ENCODE measurements around the gene PPP1R16B.

Gene PPP1R16B

DNA sequence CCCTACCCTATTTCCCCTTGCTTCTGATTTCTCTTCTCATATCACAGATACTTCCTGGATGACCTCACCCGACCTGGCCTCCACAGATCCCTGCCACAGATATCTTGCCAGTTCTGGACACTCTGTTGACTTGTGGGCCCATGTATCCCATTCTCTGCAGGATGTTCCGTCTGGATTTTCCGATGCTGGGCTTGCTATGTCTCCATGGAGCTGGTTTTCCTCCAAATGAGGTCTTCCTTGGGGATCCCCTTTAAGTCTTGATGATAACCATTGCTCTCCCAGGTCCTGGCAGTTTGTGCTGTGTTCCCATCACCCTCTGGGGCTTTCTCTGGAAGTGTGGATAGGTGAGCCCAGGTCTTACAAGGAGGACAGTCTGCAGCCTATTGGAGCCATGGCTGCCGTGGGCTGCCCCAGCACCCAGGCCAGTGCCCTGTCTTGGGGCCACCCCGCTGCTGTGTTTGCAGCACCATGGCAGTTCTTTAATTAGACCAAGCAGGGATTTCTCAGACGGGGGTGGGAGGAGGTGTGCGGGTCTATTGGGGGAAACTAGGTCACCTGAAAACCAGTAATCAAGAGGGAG, 23.9 kb downstream of the PPP1R16B start:
- Mint-ChIP-seq H3K36me3 (peaks cover 97% of the 10 kb centered on the region), H3K4me3 (no peak overlapping the region), H3K4me1 (peaks cover 89% of the 10 kb centered on the region), H3K27ac (peak overlapping the region; percentile 90), H3K9me3 (no peaks in the 10 kb centered on the region)
- ATAC-seq, result no peak
- DNase-seq (ENCODE audit: low spot score in 2 of 2), result no peak

- no peak overlapping the region for H3K4me3 Mint-ChIP-seq
- H3K27ac Mint-ChIP-seq, result peak overlapping the region; percentile 90
- ATAC-seq (no peak), DNase-seq (ENCODE audit: low spot score in 2 of 2) (no peak)
- no peaks in the 10 kb centered on the region for H3K9me3 Mint-ChIP-seq
- H3K36me3 Mint-ChIP-seq, result peaks cover 94% of the 10 kb centered on the region
- H3K4me1 Mint-ChIP-seq, result peaks cover 82% of the 10 kb centered on the region
Observed at GRCh38 chr20:38830356-38830755, 24.9 kb downstream of the PPP1R16B start.

- Mint-ChIP-seq H3K36me3 (peaks cover 93% of the 10 kb centered on the region), H3K9me3 (no peaks in the 10 kb centered on the region), H3K4me3 (no peak overlapping the region), H3K4me1 (peaks cover 74% of the 10 kb centered on the region), H3K27ac (peak overlapping the region; percentile 90)
- ATAC-seq (no peak), DNase-seq (ENCODE audit: low spot score in 2 of 2) (no peak)
Observed at GRCh38 chr20:38831049-38831691, 25.7 kb downstream of the PPP1R16B start.

GRCh38 chr20:38831995-38832620, 26.6 kb downstream of the PPP1R16B start:
- Mint-ChIP-seq H3K9me3 (no peaks in the 10 kb centered on the region), H3K4me1 (peaks cover 67% of the 10 kb centered on the region), H3K36me3 (peaks cover 93% of the 10 kb centered on the region), H3K27ac (peak overlapping the region; percentile 90), H3K4me3 (peak overlapping the region; percentile 6)
- ATAC-seq (peak; percentile 17), DNase-seq (ENCODE audit: low spot score in 2 of 2) (no peak)

DNA sequence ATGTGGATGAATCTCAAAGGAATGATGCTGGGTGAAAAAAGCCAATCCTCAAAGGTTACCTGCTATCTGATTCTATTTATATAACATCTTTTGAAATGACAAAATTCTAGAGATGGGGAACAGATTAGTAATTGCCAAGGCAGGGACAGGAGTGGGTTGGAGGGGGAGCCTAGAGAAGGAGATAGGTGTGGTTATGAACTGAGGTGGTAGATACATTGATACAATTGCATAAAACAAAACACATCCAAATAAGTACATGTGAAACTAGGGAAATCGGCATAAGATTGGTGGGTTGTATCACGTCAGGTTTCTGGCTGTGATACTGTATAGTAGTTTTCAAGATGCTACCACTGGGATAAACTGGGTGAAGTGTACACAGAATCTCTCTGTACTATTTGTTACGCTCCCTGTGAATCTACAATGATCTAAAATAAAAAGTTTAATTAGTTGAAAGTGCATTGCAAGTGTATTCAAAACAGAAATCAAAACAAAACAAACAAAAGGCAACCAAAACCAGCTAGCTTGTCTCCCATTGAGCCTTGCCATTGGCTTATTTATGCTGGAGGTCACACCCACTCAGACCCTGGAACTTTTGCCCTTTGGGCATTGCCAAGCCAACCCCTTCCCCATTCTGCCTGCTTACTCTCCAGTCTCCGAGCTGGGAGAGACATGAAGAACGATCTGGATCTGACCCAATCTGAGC, 27.8 kb downstream of the PPP1R16B start:
- Mint-ChIP-seq H3K27ac (peak overlapping the region; percentile 90), H3K4me1 (peaks cover 61% of the 10 kb centered on the region), H3K36me3 (peaks cover 93% of the 10 kb centered on the region), H3K9me3 (no peaks in the 10 kb centered on the region), H3K4me3 (peak overlapping the region; percentile 6)
- ATAC-seq, result peak; percentile 86
- DNase-seq (ENCODE audit: low spot score in 2 of 2), result no peak

- Mint-ChIP-seq H3K27ac (peak overlapping the region; percentile 90), H3K36me3 (peaks cover 93% of the 10 kb centered on the region), H3K4me1 (peaks cover 61% of the 10 kb centered on the region), H3K9me3 (no peaks in the 10 kb centered on the region), H3K4me3 (peak overlapping the region; percentile 6)
- ATAC-seq (peak; percentile 40), DNase-seq (ENCODE audit: low spot score in 2 of 2) (no peak)
Observed at GRCh38 chr20:38833857-38834164, 28.3 kb downstream of the PPP1R16B start.

- Mint-ChIP-seq H3K4me3 (no peak overlapping the region), H3K36me3 (peaks cover 94% of the 10 kb centered on the region), H3K9me3 (no peaks in the 10 kb centered on the region), H3K4me1 (peaks cover 60% of the 10 kb centered on the region), H3K27ac (peak overlapping the region; percentile 50)
- DNase-seq (ENCODE audit: low spot score in 2 of 2), result no peak
- peak; percentile 43 for ATAC-seq
Observed at GRCh38 chr20:38834868-38835267, 29.4 kb downstream of the PPP1R16B start.

DNA sequence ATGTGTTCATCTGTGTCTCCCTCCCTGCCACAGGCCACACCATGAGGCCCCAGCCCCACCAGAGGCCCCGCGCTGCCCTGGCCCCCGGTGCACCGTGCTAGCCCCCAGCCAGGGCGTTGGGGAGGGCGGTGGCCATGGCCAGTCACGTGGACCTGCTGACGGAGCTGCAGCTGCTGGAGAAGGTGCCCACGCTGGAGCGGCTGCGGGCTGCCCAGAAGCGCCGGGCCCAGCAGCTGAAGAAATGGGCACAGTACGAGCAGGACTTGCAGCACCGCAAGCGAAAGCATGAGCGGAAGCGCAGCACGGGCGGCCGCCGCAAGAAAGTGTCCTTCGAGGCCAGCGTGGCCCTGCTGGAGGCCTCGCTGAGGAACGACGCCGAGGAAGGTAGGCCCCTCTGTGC, 30.3 kb downstream of the PPP1R16B start:
- Mint-ChIP-seq H3K36me3 (peaks cover 94% of the 10 kb centered on the region), H3K9me3 (no peaks in the 10 kb centered on the region), H3K4me3 (no peak overlapping the region), H3K27ac (no peak overlapping the region), H3K4me1 (peaks cover 60% of the 10 kb centered on the region)
- ATAC-seq (no peak), DNase-seq (ENCODE audit: low spot score in 2 of 2) (no peak)

- Mint-ChIP-seq H3K27ac (peak overlapping the region; percentile 8), H3K4me1 (peaks cover 58% of the 10 kb centered on the region), H3K4me3 (no peak overlapping the region), H3K9me3 (no peaks in the 10 kb centered on the region), H3K36me3 (peaks cover 89% of the 10 kb centered on the region)
- ATAC-seq (no peak), DNase-seq (ENCODE audit: low spot score in 2 of 2) (no peak)
Observed at GRCh38 chr20:38836991-38837390, 31.5 kb downstream of the PPP1R16B start.

- ATAC-seq (no peak), DNase-seq (ENCODE audit: low spot score in 2 of 2) (no peak)
- Mint-ChIP-seq H3K4me3 (no peak overlapping the region), H3K9me3 (no peaks in the 10 kb centered on the region), H3K27ac (peak overlapping the region; percentile 81), H3K4me1 (peaks cover 59% of the 10 kb centered on the region), H3K36me3 (peaks cover 83% of the 10 kb centered on the region)
Observed at GRCh38 chr20:38838326-38838725, 32.8 kb downstream of the PPP1R16B start.

DNA sequence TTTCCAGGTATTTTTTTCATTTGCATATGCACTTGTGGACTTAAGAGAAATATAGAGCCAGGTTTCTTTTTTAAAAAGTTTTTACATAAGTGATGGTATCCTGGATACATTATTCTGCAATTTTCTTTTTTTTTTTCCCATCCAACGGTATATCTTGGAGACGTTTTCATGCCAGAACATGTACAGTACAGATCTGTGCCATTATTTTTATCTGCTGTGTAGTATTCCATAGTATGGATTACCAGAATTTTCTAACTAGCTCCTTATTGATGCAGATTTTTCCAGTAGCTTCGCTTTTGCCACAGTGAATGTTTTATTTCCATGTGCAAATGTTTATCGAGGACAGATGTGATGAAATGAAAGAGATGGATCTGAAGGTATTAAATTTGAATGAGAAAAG, 34.1 kb downstream of the PPP1R16B start:
- H3K4me1 Mint-ChIP-seq, result peaks cover 54% of the 10 kb centered on the region
- H3K4me3 Mint-ChIP-seq, result peak overlapping the region; percentile 63
- peaks cover 78% of the 10 kb centered on the region for H3K36me3 Mint-ChIP-seq
- ATAC-seq (no peak), DNase-seq (ENCODE audit: low spot score in 2 of 2) (no peak)
- H3K27ac Mint-ChIP-seq, result peak overlapping the region; percentile 81
- no peaks in the 10 kb centered on the region for H3K9me3 Mint-ChIP-seq

- peaks cover 77% of the 10 kb centered on the region for H3K36me3 Mint-ChIP-seq
- ATAC-seq (peak; percentile 67), DNase-seq (ENCODE audit: low spot score in 2 of 2) (no peak)
- peaks cover 61% of the 10 kb centered on the region for H3K4me1 Mint-ChIP-seq
- H3K27ac Mint-ChIP-seq, result peak overlapping the region; percentile 81
- peak overlapping the region; percentile 63 for H3K4me3 Mint-ChIP-seq
- no peaks in the 10 kb centered on the region for H3K9me3 Mint-ChIP-seq
Observed at GRCh38 chr20:38840053-38840893, 34.8 kb downstream of the PPP1R16B start.

- peak overlapping the region; percentile 81 for H3K27ac Mint-ChIP-seq
- H3K36me3 Mint-ChIP-seq, result peaks cover 75% of the 10 kb centered on the region
- H3K4me1 Mint-ChIP-seq, result peaks cover 68% of the 10 kb centered on the region
- DNase-seq (ENCODE audit: low spot score in 2 of 2), result no peak
- peak overlapping the region; percentile 63 for H3K4me3 Mint-ChIP-seq
- no peaks in the 10 kb centered on the region for H3K9me3 Mint-ChIP-seq
- ATAC-seq, result no peak
Observed at GRCh38 chr20:38840894-38841470, 35.5 kb downstream of the PPP1R16B start.

- H3K9me3 Mint-ChIP-seq, result no peaks in the 10 kb centered on the region
- peak overlapping the region; percentile 63 for H3K4me3 Mint-ChIP-seq
- H3K27ac Mint-ChIP-seq, result peak overlapping the region; percentile 81
- ATAC-seq, result no peak
- DNase-seq (ENCODE audit: low spot score in 2 of 2), result no peak
- peaks cover 75% of the 10 kb centered on the region for H3K36me3 Mint-ChIP-seq
- peaks cover 74% of the 10 kb centered on the region for H3K4me1 Mint-ChIP-seq
Observed at GRCh38 chr20:38841570-38841969, 36.1 kb downstream of the PPP1R16B start.

- DNase-seq (ENCODE audit: low spot score in 2 of 2) (no peak), ATAC-seq (no peak)
- Mint-ChIP-seq H3K4me3 (peak overlapping the region; percentile 63), H3K4me1 (peaks cover 78% of the 10 kb centered on the region), H3K27ac (peak overlapping the region; percentile 81), H3K9me3 (no peaks in the 10 kb centered on the region), H3K36me3 (peaks cover 74% of the 10 kb centered on the region)
Observed at GRCh38 chr20:38842026-38842425, 36.5 kb downstream of the PPP1R16B start.

Measured in stimulated activated effector memory CD8-positive, alpha-beta T cell treated with anti-CD3 and anti-CD28 coated beads, Interleukin-12 subunit alpha, Interleukin-12 subunit beta, amount 100 ng/mL, for 72 hours (primary cell).